IPS DF 4.7 (cell line): ENCODE data around the gene TTC39B.
A peak's percentile ranks its signal among the peaks of the same experiment; 100 is the strongest.
"Not testable (repeated sequence)": the region's sequence is repeated elsewhere in the genome, so short reads cannot be mapped to it uniquely, and the experiment has no call there.

Experiments
- DNase-seq: peaks from one replicate; pipeline ENCODE4 v3.0.0-alpha.2; 2013; ENCODE audit warnings: low spot score; ENCODE audit errors: extremely low read depth

The TTC39B gene

GRCh38 chr9:15268782-15269181, 38.2 kb downstream of the TTC39B start:
- no peak for DNase-seq

DNA sequence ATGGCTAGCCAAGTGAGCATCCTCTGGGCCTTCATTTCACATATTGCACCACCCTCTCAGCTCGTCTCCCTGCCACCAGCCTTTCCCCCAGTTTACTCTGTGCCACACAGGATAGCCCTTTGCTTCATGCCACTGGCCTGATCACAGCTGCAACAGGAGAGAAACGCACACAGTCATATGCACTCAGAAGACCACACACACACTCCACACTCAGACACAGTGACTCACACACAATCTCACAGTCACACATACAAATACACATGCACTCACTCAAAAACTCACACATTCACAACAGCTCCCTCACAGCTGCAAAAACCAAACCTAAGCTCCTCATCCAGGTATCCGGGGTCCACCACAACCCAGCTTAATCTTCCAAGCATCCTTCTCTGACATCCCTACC, 38.7 kb downstream of the TTC39B start:
- DNase-seq, result no peak

- no peak for DNase-seq
Measured at GRCh38 chr9:15264918-15265317, 42.1 kb downstream of the TTC39B start.

- DNase-seq, result no peak
Measured at GRCh38 chr9:15262581-15262980, 44.4 kb downstream of the TTC39B start.

- no peak for DNase-seq
Measured at GRCh38 chr9:15256426-15256825, 50.6 kb downstream of the TTC39B start.

DNA sequence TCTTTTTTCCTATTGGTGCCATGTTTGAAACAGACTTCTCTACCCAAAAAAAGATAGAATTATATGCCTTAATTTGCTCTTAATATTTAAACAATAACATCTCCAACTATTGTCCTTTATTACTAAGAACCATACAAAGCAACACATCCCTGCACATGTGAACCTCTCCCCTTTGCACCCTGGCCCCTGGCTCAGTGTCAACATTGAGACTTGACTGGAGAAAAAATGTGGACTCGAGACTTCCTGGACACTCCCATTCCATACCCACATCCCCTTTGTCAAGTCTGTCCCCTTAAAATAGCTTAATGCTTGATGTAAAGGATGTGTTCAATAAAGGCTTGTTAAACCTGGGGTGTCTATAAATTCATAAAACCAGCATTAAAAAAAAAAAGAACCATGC, 53.2 kb downstream of the TTC39B start:
- no peak for DNase-seq

- no peak for DNase-seq
Measured at GRCh38 chr9:15253197-15253596, 53.8 kb downstream of the TTC39B start.

GRCh38 chr9:15249981-15250380, 57.0 kb downstream of the TTC39B start:
- DNase-seq, result no peak

DNA sequence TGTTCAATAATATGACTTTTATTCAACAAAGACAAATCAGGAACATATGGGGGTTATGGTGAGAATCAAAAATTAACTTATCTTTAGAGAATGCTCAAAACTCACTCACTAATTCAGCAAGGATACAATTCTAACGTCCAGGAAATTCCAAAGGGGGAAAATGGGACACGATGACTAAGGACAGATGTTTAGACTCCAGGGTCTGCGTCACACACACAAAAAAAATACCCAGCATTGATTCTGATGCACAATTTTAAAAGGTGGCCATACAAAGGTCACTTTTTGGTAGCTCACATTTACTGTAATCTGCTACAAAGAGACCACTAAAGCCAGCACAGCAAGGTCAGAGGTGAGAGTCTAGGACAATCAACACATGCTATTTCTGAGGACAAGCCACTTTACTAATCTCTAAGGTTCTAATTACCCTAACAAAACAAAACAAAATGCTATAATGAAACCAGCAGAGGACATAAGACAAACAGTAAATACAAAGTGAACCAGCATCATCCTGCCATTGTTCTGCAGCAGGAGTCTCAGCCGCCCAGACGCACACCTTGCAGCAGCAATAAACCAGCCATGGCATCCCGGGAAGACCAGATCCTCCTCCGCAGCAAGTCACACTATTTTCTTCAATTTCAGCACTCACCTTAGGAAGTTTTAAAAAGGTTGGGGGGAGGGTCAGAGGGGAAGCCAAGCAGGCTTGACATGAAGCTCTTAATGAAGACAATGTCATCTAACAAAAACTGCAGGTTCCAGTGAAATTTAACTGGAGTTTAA, 57.8 kb downstream of the TTC39B start:
- peak; percentile 7 for DNase-seq

- no peak for DNase-seq
Measured at GRCh38 chr9:15248621-15249020, 58.4 kb downstream of the TTC39B start.

- DNase-seq, result no peak
Measured at GRCh38 chr9:15248081-15248480, 58.9 kb downstream of the TTC39B start.

DNA sequence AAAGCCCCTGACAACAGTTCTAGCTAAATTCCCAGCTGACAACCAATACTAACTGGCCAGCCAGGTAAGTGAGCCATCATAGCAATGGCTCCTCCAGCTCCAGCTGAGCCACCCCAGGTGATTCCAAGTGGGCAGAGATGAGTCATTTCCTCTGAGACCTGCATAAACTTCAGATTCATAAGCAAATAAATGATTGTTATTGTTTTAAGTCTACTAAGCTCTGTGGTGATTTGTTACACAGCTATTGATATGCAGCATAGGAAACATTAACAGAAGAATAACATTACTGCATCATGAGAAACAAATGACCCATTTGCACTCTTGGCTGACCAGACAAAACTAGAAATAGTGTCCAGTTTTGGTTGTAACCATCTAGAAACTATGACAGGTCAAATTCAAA, 60.3 kb downstream of the TTC39B start:
- DNase-seq, result no peak

DNA sequence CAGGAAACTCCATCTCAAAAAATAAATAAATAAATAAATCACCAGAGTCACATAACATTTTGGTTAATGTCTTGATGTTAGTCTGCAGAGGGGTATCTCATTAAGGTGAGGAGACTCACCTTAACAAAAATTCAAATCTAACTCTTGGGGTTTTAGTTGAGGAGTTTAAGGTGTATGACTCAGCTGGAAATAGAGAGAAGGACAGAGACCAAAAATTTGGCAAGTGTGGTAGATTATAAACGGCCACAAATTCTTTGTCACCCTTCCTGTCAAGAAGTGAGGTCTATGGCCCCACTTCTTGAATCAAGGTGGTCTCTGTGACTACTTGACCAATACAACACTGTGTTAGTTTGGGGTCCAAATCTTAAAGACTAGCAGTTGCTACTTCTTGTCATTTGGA, 60.8 kb downstream of the TTC39B start:
- no peak for DNase-seq

DNA sequence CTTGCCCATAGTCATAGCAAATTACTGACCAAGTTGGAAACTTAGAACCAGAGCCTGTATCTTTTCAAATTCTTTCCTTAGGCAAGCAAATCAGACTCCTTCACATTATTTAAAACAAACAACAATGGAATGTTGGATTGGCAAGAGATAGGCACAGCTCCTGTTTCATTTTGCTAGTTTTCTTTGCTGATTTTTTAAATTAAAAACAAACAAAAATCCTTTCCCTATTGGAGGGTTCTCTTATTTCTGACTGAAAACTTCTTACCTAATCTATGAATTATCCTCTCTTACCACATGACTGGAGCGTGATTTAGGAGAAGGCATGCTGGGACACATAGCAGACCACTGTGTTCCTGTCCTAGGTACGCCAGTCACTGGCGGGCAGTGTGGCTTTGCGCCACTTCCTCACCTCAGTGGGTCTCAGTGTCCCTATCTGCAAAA, 63.0 kb downstream of the TTC39B start:
- no peak for DNase-seq

DNA sequence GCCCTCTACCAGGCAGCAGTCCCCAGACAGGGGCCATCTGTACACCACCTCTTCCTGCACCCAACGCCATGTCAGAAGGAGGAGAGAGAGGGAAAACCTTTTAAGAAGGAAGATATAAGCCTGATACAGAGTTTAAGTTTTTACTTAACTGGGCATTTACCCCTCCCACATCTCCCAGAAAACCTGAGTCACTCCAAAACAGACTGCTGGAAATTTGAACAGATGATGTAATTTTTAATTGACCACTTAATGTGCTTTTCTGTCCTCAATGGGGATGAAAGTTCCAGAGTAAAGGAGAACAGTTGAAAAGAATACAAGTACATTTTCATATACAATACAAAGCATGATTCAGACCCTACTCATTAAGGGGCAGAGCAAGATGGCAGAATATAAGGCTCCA, 63.9 kb downstream of the TTC39B start:
- no peak for DNase-seq

- no peak for DNase-seq
Measured at GRCh38 chr9:15240927-15241326, 66.1 kb downstream of the TTC39B start.

DNA sequence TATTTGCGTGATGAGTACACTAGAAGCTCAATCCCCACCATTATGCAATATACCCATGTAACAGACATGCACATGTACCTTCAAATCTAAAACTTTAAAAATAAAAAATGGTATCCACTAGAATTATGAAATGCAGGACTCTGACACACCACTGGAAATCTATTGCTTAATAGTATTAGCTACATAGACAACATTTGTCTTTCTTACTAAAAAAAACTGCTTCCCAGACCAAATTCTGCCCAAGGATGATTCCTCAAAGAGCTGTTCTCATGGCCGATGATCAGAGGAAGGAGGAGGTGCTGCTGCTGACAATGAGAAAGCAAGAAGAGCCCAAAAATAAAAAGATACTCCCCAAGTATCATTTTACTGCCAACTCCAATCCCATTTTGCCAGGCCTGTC, 67.2 kb downstream of the TTC39B start:
- no peak for DNase-seq

- no peak for DNase-seq
Measured at GRCh38 chr9:15238646-15239045, 68.4 kb downstream of the TTC39B start.

GRCh38 chr9:15235658-15236057, 71.4 kb downstream of the TTC39B start:
- DNase-seq, result no peak

DNA sequence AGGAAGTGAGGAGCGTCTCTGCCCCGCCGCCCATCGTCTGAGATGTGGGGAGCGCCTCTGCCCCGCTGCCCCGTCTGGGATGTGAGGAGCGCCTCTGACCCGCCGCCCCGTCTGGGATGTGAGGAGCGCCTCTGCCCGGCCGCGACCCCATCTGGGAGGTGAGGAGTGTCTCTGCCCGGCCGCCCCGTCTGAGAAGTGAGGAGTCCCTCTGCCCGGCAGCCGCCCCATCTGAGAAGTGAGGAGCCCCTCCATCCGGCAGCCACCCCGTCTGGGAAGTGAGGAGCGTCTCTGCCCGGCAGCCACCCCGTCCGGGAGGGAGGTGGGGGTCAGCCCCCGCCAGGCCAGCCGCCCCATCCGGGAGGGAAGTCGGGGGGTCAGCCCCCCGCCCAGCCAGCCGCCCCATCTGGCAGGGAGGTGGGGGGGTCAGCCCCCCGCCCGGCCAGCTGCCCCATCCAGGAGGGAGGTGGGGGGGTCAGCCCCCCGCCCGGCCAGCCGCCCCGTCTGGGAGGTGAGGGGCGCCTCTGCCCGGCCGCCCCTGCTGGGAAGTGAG, 73.0 kb downstream of the TTC39B start:
- DNase-seq, result not testable (repeated sequence)

GRCh38 chr9:15232706-15233280, 74.2 kb downstream of the TTC39B start:
- not testable (repeated sequence) for DNase-seq

DNA sequence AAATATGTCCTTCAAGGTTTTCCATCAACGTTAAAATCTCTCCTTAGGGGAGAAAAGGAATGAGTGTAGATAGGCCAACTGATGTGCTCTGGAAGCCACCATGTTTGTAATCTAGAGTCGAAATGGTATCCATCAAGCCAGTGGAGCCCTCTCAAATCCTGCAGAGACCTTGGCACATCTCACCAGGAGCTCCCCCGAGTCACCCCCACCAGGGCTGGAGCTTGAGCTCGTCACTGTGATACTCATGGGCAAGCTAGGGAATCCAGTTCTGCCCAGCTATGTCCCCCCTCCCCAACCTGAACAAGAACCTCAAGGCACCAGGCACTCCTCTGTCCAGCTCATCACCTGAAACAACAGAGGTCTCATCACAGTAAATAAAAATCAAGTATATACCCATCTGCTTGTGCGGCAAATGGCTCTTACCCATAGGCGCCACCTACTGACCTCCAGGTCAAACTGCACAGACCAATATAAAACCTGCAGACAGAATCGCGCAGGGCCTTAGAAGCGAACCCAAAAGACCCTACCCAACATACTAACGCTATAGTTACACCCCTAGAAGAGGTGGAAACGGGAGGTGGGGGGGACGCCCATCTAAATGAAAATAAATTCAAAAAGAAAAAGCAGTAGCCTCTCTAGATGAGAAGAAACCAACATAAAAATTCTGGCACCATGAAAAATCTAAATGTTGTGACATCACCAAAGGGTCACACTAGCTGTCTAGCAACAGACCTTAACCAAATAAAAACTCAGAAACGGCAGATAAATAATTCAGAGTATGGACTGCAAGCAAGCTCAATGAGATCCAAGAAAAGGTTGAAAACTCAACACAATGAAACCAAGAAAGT, 75.0 kb downstream of the TTC39B start:
- no peak for DNase-seq
